Measurements from ENCODE around the gene CDCA7. TPM values are rescaled to one million over a fixed set of nuclear protein-coding genes. Genes with fewer than 3 reads are reported as not detected.

Gene CDCA7
- total RNA-seq, 1 experiment from 2014 or later: 64.9 TPM

DNA sequence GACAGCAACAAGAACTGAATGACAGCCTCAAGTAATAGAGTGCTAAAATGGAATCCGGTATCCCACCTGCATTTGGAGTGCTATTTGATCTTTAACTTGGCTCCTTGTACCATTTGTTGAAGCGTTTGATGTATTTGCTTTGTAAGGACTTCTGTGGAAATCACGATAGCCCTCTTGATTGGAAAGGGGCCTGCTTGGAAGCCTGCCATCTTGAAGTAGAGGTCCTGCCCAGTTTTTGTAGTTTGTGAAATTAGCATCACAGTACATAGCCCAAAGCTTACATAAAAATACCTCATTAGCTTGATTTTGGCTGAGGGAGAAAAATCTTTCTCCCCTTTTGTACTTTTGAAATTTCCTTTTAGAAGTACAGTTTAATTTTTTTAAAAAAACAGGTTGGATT is 2.7 kb downstream of the CDCA7 start:
- no peak for DNase-seq (ENCODE audit: low spot score)
- H3K27me3 ChIP-seq (replicated peaks; ENCODE audit: insufficient read depth, low read depth, low read length, poor library complexity): no peaks in the 10 kb centered on the region
- H3K9me3 ChIP-seq (ENCODE audit: low read depth, low read length, poor library complexity, severe bottlenecking): no peaks in the 10 kb centered on the region
- H3K4me3 ChIP-seq (ENCODE audit: low read depth, low read length, poor library complexity, severe bottlenecking): no peak overlapping the region
- ChIA-PET POLR2A (ENCODE audit: low non-redundant PET) (no interaction called here), CTCF (no interaction called here)
- BruUV-seq (replicated peaks): no TSS peak
- H3K27ac ChIP-seq (ENCODE audit: low read depth, low read length, poor library complexity, severe bottlenecking): no peak overlapping the region
- H3K4me1 ChIP-seq (ENCODE audit: insufficient read depth, low read length, poor library complexity, severe bottlenecking): peaks cover 11% of the 10 kb centered on the region
- H3K36me3 ChIP-seq (ENCODE audit: insufficient read depth, low read length, poor library complexity, severe bottlenecking): peaks cover 36% of the 10 kb centered on the region
- TF ChIP-seq, protein P1, sequence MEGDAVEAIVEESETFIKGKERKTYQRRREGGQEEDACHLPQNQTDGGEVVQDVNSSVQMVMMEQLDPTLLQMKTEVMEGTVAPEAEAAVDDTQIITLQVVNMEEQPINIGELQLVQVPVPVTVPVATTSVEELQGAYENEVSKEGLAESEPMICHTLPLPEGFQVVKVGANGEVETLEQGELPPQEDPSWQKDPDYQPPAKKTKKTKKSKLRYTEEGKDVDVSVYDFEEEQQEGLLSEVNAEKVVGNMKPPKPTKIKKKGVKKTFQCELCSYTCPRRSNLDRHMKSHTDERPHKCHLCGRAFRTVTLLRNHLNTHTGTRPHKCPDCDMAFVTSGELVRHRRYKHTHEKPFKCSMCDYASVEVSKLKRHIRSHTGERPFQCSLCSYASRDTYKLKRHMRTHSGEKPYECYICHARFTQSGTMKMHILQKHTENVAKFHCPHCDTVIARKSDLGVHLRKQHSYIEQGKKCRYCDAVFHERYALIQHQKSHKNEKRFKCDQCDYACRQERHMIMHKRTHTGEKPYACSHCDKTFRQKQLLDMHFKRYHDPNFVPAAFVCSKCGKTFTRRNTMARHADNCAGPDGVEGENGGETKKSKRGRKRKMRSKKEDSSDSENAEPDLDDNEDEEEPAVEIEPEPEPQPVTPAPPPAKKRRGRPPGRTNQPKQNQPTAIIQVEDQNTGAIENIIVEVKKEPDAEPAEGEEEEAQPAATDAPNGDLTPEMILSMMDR (conservative IDR thresholded peaks at IDR 0.05; ENCODE audit: low read depth, low read length): no peak
- no peak for TF ChIP-seq EZH2 (IDR thresholded peaks at IDR 0.05; ENCODE audit: borderline replicate concordance, low read depth, low read length, poor library complexity, severe bottlenecking)
- intact Hi-C loops (cut with micrococcal nuclease; ENCODE audit: unreplicated experiment): loop anchor here (10.0 kb wide), 1 partner anchor 333 kb away; no protein-coding TSS in a partner anchor

DNA sequence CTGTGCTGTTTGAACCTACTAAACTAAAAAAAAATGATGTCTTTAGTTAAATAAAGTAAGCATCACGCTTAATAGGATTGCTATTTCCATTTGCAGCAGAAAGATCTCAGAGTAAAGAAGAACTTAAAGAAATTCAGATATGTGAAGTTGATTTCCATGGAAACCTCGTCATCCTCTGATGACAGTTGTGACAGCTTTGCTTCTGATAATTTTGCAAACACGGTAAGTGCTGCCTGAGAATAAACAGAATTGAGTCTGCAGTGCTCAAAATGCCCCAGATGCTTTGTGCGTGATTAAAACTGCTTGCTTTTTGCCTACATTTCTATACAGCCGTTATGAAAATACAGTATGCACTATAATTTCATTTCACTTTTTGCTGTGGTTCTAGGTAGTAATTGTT is 3.9 kb downstream of the CDCA7 start:
- Histone ChIP-seq H3K9me3 (ENCODE audit: low read depth, low read length, poor library complexity, severe bottlenecking) (no peaks in the 10 kb centered on the region), H3K27ac (ENCODE audit: low read depth, low read length, poor library complexity, severe bottlenecking) (no peak overlapping the region), H3K4me1 (ENCODE audit: insufficient read depth, low read length, poor library complexity, severe bottlenecking) (peaks cover 11% of the 10 kb centered on the region), H3K36me3 (ENCODE audit: insufficient read depth, low read length, poor library complexity, severe bottlenecking) (peaks cover 48% of the 10 kb centered on the region), H3K4me3 (ENCODE audit: low read depth, low read length, poor library complexity, severe bottlenecking) (no peak overlapping the region), H3K27me3 (replicated peaks; ENCODE audit: insufficient read depth, low read depth, low read length, poor library complexity) (no peaks in the 10 kb centered on the region)
- no TSS peak for BruUV-seq (replicated peaks)
- ChIA-PET CTCF (no interaction called here), POLR2A (ENCODE audit: low non-redundant PET) (no interaction called here)
- TF ChIP-seq, protein P1 (conservative IDR thresholded peaks at IDR 0.05; ENCODE audit: low read depth, low read length): no peak
- no peak for TF ChIP-seq EZH2 (IDR thresholded peaks at IDR 0.05; ENCODE audit: borderline replicate concordance, low read depth, low read length, poor library complexity, severe bottlenecking)
- no peak for DNase-seq (ENCODE audit: low spot score)
- intact Hi-C loops (cut with micrococcal nuclease; ENCODE audit: unreplicated experiment): loop anchor here (10.0 kb wide), 1 partner anchor 334 kb away; no protein-coding TSS in a partner anchor

GRCh38 chr2:173359231-173359630 is 4.6 kb downstream of the CDCA7 start:
- no peaks in the 10 kb centered on the region for H3K9me3 ChIP-seq (ENCODE audit: low read depth, low read length, poor library complexity, severe bottlenecking)
- ChIA-PET CTCF (no interaction called here), POLR2A (ENCODE audit: low non-redundant PET) (no interaction called here)
- no peak for TF ChIP-seq EZH2 (IDR thresholded peaks at IDR 0.05; ENCODE audit: borderline replicate concordance, low read depth, low read length, poor library complexity, severe bottlenecking)
- TF ChIP-seq, protein P1 (conservative IDR thresholded peaks at IDR 0.05; ENCODE audit: low read depth, low read length): no peak
- no peak overlapping the region for H3K4me3 ChIP-seq (ENCODE audit: low read depth, low read length, poor library complexity, severe bottlenecking)
- BruUV-seq (replicated peaks): no TSS peak
- peaks cover 11% of the 10 kb centered on the region for H3K4me1 ChIP-seq (ENCODE audit: insufficient read depth, low read length, poor library complexity, severe bottlenecking)
- intact Hi-C loops (cut with micrococcal nuclease; ENCODE audit: unreplicated experiment): loop anchor here (10.0 kb wide), 1 partner anchor 334 kb away; no protein-coding TSS in a partner anchor
- no peak for DNase-seq (ENCODE audit: low spot score)
- H3K36me3 ChIP-seq (ENCODE audit: insufficient read depth, low read length, poor library complexity, severe bottlenecking): peaks cover 55% of the 10 kb centered on the region
- H3K27me3 ChIP-seq (replicated peaks; ENCODE audit: insufficient read depth, low read depth, low read length, poor library complexity): no peaks in the 10 kb centered on the region
- H3K27ac ChIP-seq (ENCODE audit: low read depth, low read length, poor library complexity, severe bottlenecking): no peak overlapping the region
